Measurements from ENCODE around the gene JAZF1.

The JAZF1 gene

GRCh38 chr7:28076423-28077200, 104.0 kb downstream of the JAZF1 start:
- no peak overlapping the region for H3K4me3 ChIP-seq (ENCODE audit: low read depth, low read length)
- TF ChIP-seq, protein P1, sequence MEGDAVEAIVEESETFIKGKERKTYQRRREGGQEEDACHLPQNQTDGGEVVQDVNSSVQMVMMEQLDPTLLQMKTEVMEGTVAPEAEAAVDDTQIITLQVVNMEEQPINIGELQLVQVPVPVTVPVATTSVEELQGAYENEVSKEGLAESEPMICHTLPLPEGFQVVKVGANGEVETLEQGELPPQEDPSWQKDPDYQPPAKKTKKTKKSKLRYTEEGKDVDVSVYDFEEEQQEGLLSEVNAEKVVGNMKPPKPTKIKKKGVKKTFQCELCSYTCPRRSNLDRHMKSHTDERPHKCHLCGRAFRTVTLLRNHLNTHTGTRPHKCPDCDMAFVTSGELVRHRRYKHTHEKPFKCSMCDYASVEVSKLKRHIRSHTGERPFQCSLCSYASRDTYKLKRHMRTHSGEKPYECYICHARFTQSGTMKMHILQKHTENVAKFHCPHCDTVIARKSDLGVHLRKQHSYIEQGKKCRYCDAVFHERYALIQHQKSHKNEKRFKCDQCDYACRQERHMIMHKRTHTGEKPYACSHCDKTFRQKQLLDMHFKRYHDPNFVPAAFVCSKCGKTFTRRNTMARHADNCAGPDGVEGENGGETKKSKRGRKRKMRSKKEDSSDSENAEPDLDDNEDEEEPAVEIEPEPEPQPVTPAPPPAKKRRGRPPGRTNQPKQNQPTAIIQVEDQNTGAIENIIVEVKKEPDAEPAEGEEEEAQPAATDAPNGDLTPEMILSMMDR (IDR thresholded peaks at IDR 0.05; ENCODE audit: low read depth, low read length): no peak

GRCh38 chr7:28075674-28076358, 104.8 kb downstream of the JAZF1 start:
- TF ChIP-seq, protein P1 (IDR thresholded peaks at IDR 0.05; ENCODE audit: low read depth, low read length): no peak
- H3K4me3 ChIP-seq (ENCODE audit: low read depth, low read length): no peak overlapping the region

- TF ChIP-seq, protein P1 (IDR thresholded peaks at IDR 0.05; ENCODE audit: low read depth, low read length): no peak
- no peak overlapping the region for H3K4me3 ChIP-seq (ENCODE audit: low read depth, low read length)
Measured at GRCh38 chr7:28072876-28073514, 107.6 kb downstream of the JAZF1 start.

DNA sequence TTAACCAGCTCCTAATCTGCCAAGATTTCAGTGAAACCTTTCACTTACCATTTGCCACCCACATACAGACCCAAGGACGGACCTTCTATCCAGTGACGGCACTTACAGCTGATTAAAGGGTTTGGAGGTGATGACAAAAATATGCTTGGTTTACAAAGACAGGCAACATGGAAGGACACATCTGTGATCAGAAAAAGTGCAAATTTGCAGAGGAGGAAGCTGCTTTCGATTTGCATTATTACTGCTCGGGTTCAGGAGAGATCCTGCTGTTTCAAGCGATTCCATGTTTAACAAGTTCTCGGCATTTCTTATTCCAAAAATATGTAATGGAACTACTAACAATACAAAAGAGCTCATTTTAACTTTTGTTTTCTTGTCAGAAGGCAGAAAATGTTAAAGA, 109.0 kb downstream of the JAZF1 start:
- TF ChIP-seq, protein P1 (IDR thresholded peaks at IDR 0.05; ENCODE audit: low read depth, low read length): no peak
- no peak overlapping the region for H3K4me3 ChIP-seq (ENCODE audit: low read depth, low read length)

DNA sequence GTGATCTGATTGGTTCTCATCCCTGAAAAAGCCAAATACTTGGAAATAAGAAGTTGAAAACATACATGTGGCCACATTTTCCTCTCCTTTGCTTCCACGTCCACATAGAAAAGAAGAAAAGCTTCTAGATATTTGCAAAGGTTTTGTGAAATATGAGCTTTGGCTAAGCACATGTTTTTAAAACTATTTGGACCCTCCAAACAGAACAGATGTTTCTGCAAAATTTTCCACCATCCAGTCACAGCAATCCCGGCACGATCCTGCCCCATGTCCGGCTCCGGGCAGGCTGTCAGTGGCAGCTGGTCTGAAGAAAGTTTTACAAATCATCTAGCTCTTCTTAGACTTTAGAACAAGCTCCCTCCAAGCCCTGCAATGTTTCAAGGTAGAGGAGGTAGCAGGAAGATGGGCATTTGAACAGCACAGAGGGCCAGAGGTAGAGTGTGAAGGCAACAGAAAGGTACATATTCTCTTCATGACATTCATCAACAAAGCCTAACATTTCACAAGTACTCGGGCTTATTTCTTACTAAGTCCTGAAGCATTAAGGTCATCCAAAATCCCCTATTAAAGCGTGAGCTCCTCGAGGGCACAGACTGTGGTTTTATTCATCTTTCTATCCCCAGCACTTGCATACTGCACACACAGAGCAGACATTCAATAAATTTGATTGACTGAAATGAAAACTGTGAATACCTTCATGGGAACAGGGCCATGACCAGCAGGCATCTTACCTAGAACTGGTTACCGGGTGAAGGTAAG, 110.1 kb downstream of the JAZF1 start:
- no peak overlapping the region for H3K4me3 ChIP-seq (ENCODE audit: low read depth, low read length)
- TF ChIP-seq, protein P1 (IDR thresholded peaks at IDR 0.05; ENCODE audit: low read depth, low read length): no peak

DNA sequence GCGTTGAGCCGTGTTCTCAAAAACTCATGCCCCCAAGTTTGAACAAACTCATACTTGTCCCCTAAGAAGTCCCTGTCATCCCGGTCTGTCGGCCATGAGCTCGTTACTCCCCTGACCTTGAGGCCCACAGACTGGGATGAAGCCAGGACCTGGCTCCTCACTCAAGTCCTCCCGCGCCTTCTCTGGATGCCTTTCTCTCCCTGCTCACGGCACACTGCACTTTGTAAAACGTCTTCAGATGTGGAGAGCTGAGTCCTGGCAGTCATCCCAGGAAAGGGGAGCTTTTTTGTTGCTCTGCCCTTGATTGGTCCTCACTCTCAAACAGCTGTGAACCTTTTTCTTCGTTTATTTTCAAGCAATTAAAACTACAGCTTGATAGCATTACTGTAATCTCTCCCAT, 110.8 kb downstream of the JAZF1 start:
- no peak overlapping the region for H3K4me3 ChIP-seq (ENCODE audit: low read depth, low read length)
- TF ChIP-seq, protein P1 (IDR thresholded peaks at IDR 0.05; ENCODE audit: low read depth, low read length): no peak
